Smooth muscle cell (in vitro differentiated cells): ENCODE measurements around the gene SEMG1. TPM values are rescaled to one million over a fixed set of nuclear protein-coding genes. Genes with fewer than 3 reads are reported as not detected.

ENCODE experiments used
- DNase-seq: peaks from one replicate; lab custom pipeline; 2025; ENCODE audit not compliant: unreplicated experiment; lab: John Stamatoyannopoulos, UW
- H2AFZ ChIP-seq: fragments of 200-600 bp; sonication (generic); 2 replicates; pipeline ENCODE4 v1.6.0; 2016; ENCODE audit warnings: antibody characterized with exemption, low read depth, mild to moderate bottlenecking
- H3F3A ChIP-seq: fragments of 200-600 bp; sonication (generic); 2 replicates; pipeline ENCODE4 v1.6.0; 2017; ENCODE audit warnings: antibody characterized with exemption, low read depth
- H3K27ac ChIP-seq: fragments of 200-600 bp; sonication (generic); 2 replicates; pipeline ENCODE4 v1.5.1; 2016; ENCODE audit warnings: low read depth, mild to moderate bottlenecking
- H3K27me3 ChIP-seq: fragments of 200-600 bp; sonication (generic); 2 replicates; pipeline ENCODE4 v1.6.1; 2016; ENCODE audit warnings: low read depth, mild to moderate bottlenecking
- H3K36me3 ChIP-seq: fragments of 200-600 bp; sonication (generic); 2 replicates; pipeline ENCODE4 v1.5.1; 2016; ENCODE audit warnings: low read depth
- H3K4me1 ChIP-seq: fragments of 200-600 bp; sonication (generic); 2 replicates; pipeline ENCODE4 v1.5.1; 2016; ENCODE audit warnings: low read depth
- H3K4me2 ChIP-seq: fragments of 200-600 bp; sonication (generic); 2 replicates; pipeline ENCODE4 v1.6.0; 2016; ENCODE audit warnings: mild to moderate bottlenecking
- H3K4me3 ChIP-seq: fragments of 200-600 bp; sonication (generic); 2 replicates; pipeline ENCODE4 v1.5.1; 2016; ENCODE audit warnings: mild to moderate bottlenecking
- H3K79me2 ChIP-seq: fragments of 200-600 bp; sonication (generic); 2 replicates; pipeline ENCODE4 v1.6.0; 2016; ENCODE audit warnings: low read depth, mild to moderate bottlenecking
- H3K9ac ChIP-seq: fragments of 200-600 bp; sonication (generic); 2 replicates; pipeline ENCODE4 v1.6.0; 2016; ENCODE audit warnings: low read depth
- H3K9me3 ChIP-seq: fragments of 200-600 bp; sonication (generic); replicated peaks from 2 replicates; pipeline ENCODE4 v1.5.1; 2016; ENCODE audit warnings: low read depth
- H4K20me1 ChIP-seq: fragments of 200-600 bp; sonication (generic); 2 replicates; pipeline ENCODE4 v1.6.0; 2016; ENCODE audit warnings: low read depth
- CTCF ChIP-seq: fragments of 200-600 bp; sonication (generic); IDR thresholded peaks from 2 replicates; pipeline ENCODE4 v1.5.1; 2017; ENCODE audit warnings: borderline replicate concordance, mild to moderate bottlenecking, antibody characterized with exemption; ENCODE audit not compliant: insufficient read depth, poor library complexity, severe bottlenecking
- WGBS: methylation state at CpG from one replicate; pipeline ENCODE4 v1.1.7; 2016; ENCODE audit warnings: low lambda C conversion rate; 5-methylcytosine and 5-hydroxymethylcytosine counted together
- polyA plus RNA-seq: library from polyadenylated mRNA; unstranded; fragments of >200 nt; fragmentation: Nextera tagmentation; extraction: Ambion mirVana; gene quantifications from 2 replicates; pipeline ENCODE4 v1.2.1, GENCODE V29; 2016
- total RNA-seq: library from RNA; depleted of rRNA; stranded (reverse); fragments of >200 nt; gene quantifications from 2 replicates; pipeline ENCODE4 v1.2.3, GENCODE V29; 2014

Gene SEMG1
- total and polyA plus RNA-seq, 2 experiments from 2014 or later: not detected

- Histone ChIP-seq H4K20me1 (no peaks in the 10 kb centered on the region), H3F3A (no peaks in the 10 kb centered on the region), H3K79me2 (no peaks in the 10 kb centered on the region), H3K4me2 (no peak overlapping the region), H3K4me1 (no peaks in the 10 kb centered on the region), H3K27ac (no peak overlapping the region), H3K9me3 (no peaks in the 10 kb centered on the region), H2AFZ (no peak overlapping the region), H3K36me3 (no peaks in the 10 kb centered on the region), H3K9ac (no peak overlapping the region), H3K27me3 (peaks cover 4% of the 10 kb centered on the region), H3K4me3 (no peak overlapping the region)
- DNase-seq: no peak
- WGBS: 94% methylated on average over 3 of the region's 3 CpGs
- no peak for TF ChIP-seq CTCF
These were observed 17.7 kb upstream of the SEMG1 start for GRCh38 chr20:45189067-45189609.

GRCh38 chr20:45189861-45190260 lies 17.0 kb upstream of the SEMG1 start:
- TF ChIP-seq CTCF: no peak
- WGBS: 81% methylated on average over 3 of the region's 3 CpGs
- Histone ChIP-seq H3F3A (no peaks in the 10 kb centered on the region), H3K79me2 (no peaks in the 10 kb centered on the region), H3K9me3 (no peaks in the 10 kb centered on the region), H3K4me1 (no peaks in the 10 kb centered on the region), H3K4me2 (no peak overlapping the region), H3K27ac (no peak overlapping the region), H4K20me1 (no peaks in the 10 kb centered on the region), H3K4me3 (no peak overlapping the region), H2AFZ (no peak overlapping the region), H3K9ac (no peak overlapping the region), H3K27me3 (peaks cover 4% of the 10 kb centered on the region), H3K36me3 (no peaks in the 10 kb centered on the region)
- DNase-seq: no peak

- no peak overlapping the region for H3K9ac ChIP-seq
- H3K36me3 ChIP-seq: no peaks in the 10 kb centered on the region
- no peaks in the 10 kb centered on the region for H3F3A ChIP-seq
- H3K9me3 ChIP-seq: no peaks in the 10 kb centered on the region
- H2AFZ ChIP-seq: no peak overlapping the region
- no peak for TF ChIP-seq CTCF
- no peak overlapping the region for H3K4me2 ChIP-seq
- no peaks in the 10 kb centered on the region for H3K4me1 ChIP-seq
- no peaks in the 10 kb centered on the region for H4K20me1 ChIP-seq
- 97% methylated on average over 3 of the region's 3 CpGs for WGBS
- no peak overlapping the region for H3K4me3 ChIP-seq
- DNase-seq: no peak
- H3K27me3 ChIP-seq: peaks cover 4% of the 10 kb centered on the region
- no peaks in the 10 kb centered on the region for H3K79me2 ChIP-seq
- H3K27ac ChIP-seq: no peak overlapping the region
These were observed 14.9 kb upstream of the SEMG1 start for GRCh38 chr20:45191926-45192325.

GRCh38 chr20:45193331-45193730 lies 13.5 kb upstream of the SEMG1 start:
- no peak overlapping the region for H3K27ac ChIP-seq
- H3K79me2 ChIP-seq: no peaks in the 10 kb centered on the region
- no peak for TF ChIP-seq CTCF
- H3K36me3 ChIP-seq: no peaks in the 10 kb centered on the region
- no peaks in the 10 kb centered on the region for H4K20me1 ChIP-seq
- no peak overlapping the region for H3K4me3 ChIP-seq
- no peaks in the 10 kb centered on the region for H3F3A ChIP-seq
- DNase-seq: no peak
- H2AFZ ChIP-seq: no peak overlapping the region
- no peak overlapping the region for H3K4me2 ChIP-seq
- no peaks in the 10 kb centered on the region for H3K9me3 ChIP-seq
- peaks cover 4% of the 10 kb centered on the region for H3K27me3 ChIP-seq
- H3K9ac ChIP-seq: no peak overlapping the region
- 83% methylated on average over 2 of the region's 2 CpGs for WGBS
- H3K4me1 ChIP-seq: no peaks in the 10 kb centered on the region
